Fibroblast of skin of left biceps (primary cell): ENCODE results near the gene ANKS1B.
A peak's percentile ranks its signal among the peaks of the same experiment; 100 is the strongest.

ENCODE experiments used
- DNase-seq, 2 experiments: peaks; one replicate each; pipeline ENCODE4 v3.0.0-alpha.2; 2013; ENCODE audit warnings: low read depth in 2 of 2

ANKS1B gene

DNA sequence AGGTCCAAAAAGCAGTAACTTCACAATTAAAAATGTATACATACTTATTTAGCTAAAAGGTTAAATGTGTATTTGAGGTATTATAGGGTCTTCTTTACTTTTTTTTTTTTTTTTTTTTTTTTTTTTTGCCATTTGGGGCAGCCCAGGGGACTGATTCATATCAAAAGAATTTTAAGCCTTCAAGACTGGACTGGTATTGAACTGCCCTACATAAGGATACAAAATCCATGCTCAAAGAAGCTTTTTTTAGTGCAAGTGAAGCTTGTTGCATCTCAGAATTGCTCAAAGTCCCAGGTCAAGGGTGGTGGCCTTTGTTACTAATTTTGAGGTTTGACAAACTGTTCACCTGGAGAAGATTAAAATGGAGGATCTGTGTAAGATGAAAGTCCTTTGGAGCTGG, 1215.7 kb downstream of the ANKS1B start:
- DNase-seq, result no peak

DNA sequence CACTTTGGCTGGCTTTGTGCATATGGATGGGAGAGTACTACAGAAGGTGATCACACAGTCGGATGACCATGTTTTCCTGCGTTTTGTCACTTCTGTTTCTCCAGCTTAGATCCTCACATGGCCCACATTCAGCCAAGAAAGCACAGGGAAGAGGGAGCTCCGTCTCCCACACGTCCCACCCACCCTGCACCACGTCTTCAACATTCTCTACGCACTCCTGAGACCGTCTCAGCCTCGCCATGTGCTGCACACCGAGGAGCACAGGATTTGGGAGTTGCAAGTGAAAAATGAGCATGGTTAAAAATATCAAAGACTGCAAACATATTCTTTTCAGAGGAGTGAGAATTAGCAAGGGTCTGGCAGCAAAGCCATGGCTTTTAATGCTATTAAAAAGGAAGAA, 1217.5 kb downstream of the ANKS1B start:
- DNase-seq, result no peak

DNA sequence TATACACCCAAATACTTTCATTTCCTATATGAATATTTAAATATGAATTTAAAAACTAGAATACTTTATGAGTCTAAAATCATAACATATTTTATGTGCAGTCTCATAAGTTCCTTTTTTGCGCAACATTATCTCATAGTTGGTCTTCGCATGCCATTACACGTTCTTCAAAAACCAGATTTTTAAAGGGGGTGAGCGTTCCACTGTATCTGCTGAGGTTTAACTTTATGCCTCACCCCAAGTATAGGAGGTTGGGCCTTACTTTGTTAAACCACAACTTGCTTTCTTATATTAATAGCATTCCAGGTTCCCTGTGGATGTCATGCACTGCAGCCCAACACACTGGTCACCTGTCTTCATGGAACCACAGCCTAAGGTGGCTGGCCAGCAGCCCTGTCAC, 1221.1 kb downstream of the ANKS1B start:
- DNase-seq, result no peak

DNA sequence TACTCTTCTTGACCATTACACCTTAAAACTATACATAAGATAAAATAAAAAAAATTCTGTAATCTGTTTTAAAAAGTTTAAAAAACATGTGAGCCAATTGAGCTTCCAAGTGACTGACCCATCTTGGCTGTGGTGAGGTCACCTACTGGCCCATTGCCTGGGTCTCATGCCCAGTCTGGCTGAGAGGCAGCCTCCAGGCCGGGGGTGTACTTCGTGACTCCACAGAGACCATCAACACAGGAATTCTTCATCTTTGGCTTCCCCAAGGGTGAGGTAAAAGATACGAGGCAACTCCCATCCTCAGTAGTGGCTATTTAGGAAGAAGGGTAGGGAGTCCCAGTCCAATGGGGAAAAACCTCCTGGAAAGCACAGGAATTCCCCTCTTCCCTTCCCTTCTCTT, 1226.4 kb downstream of the ANKS1B start:
- no peak for DNase-seq

DNA sequence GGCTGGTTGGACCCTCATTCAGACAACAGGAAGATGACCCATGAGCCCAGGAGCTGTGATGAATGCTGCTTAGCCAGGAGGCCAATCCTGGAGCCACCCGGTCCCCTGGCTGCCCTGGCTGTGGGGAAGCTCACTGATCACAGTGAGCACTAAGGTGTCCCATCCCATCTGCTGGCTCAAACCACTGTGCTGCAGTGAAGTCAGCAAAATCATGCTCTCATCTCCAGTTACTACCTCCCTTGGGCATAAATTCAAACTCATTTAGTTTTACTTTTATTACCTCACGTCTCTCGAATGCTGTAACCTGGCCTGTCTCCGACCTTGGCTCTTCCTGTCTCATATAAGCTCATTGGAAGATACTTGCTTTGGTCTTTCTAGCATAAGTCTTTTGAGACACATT, 1227.3 kb downstream of the ANKS1B start:
- no peak for DNase-seq

DNA sequence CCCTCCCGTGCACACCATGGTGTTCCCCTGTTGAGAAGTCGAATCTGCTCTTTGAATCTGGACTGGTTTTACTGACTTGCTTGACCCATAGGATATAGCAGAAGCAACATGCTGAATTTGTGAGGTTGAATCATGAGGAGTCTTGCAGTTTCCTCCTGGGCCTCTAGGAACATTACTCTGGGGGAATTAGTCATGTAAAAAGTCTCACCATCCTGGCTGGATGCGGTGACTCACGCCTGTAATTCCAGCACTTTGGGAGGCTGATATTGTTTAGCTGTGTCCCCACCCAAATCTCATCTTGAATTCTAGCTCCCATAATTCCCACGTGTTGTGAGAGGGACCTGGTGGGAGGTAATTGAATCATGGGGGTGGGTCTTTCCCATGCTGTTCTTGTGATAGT, 1228.9 kb downstream of the ANKS1B start:
- DNase-seq, result peak in 1 of 2 experiments; percentile 18

DNA sequence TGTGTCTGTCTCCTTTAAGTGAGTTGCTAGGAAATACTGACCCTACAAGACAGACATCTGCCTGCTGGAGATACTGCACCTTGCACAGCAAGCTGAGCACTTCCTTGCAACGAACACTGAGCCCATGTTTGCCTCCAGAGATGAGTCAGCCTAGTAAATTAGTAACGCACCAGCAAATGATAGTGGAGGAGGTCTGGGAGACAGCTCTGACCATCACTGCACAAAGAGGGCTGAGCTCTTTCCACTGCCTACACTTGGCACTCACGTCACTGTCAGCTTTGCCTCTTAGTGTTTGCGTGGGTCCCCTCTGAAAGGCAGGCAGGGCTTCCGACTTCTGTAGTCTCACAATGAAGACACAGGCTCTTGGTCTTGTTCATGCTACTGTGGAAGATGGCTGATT, 1230.6 kb downstream of the ANKS1B start:
- no peak for DNase-seq

DNA sequence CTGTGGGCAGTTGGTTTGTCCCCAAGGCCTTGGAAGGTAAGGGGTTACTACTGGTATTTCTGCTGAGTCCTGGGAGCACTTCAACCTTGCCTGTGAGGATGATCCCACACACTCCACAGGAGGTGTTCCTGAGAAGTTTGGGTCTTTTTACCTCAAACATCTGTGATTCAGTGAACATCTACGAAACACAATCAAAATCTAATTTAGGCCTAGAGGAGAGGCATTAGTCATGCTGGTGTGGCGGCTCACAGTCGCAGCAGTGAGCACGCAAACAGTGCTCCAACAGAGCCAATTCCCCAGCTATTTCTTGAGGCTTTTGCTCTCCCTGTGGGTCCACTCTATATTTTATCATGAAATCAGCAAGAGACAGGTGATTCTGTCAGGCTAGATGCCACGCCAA, 1232.0 kb downstream of the ANKS1B start:
- peak in 1 of 2 experiments; percentile 24 for DNase-seq

DNA sequence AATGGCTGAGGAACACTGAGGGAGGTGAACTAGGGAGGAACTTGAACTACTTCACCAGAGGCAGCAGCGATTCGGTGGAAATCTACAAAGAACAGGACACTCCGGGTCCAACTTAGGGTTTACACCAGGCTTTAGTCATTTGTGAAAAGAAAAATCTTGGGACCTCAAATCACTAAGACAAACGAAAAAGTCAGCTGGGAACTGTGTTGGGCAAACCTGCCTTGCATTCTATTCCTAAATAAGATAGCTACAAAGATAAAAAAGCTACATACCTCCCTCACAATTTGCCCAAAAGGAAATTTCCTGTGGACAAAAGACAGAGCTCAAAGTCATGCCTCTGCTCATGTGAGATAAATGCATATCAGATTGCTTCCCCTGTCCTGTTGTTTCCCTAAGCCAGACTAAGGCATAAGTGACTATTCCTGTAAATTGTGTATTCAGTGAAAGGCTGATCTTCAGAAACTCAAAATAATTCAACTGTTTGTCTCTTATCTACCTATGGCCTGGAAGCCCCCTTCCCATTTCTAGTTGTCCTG, 1233.1 kb downstream of the ANKS1B start:
- no peak for DNase-seq

DNA sequence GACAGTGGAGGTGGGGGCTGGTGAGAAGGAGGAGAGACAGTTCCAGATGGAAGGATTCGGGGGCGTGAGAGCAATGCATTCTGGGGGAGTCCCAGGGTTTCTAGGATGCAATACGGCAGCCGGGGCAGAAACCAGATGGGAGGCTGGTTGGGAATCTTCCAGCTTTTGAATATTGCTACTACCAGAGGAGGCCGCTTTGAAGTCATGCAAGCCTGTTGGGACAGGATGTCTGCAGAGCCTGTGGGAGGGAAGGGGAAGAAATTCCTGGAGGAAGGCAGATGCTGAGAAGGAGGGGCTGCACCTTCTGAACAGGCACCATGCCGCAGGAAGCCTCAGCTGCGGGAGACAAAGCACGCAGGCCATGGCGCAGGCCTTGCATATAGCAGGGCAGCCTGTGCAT, 1234.2 kb downstream of the ANKS1B start:
- DNase-seq, result no peak

DNA sequence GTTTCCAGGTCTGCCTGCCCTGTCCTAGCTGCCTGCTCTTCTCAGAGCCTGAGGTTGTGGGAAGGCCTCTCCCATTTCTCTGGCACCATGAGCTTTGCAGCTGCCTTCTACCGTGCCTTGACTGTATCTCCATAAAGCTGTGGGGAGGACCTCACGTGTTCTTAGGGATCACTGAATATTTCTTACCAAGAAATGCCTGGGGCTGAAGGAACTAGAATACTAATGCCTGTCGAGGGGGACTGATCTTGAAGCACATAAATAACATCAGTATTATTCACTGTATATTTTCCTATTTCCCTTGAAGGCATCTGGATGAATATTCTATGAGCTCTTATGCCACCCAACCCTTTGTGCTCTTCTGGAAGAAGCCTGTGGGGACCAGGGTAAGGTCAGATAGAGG, 1236.3 kb downstream of the ANKS1B start:
- no peak for DNase-seq

DNA sequence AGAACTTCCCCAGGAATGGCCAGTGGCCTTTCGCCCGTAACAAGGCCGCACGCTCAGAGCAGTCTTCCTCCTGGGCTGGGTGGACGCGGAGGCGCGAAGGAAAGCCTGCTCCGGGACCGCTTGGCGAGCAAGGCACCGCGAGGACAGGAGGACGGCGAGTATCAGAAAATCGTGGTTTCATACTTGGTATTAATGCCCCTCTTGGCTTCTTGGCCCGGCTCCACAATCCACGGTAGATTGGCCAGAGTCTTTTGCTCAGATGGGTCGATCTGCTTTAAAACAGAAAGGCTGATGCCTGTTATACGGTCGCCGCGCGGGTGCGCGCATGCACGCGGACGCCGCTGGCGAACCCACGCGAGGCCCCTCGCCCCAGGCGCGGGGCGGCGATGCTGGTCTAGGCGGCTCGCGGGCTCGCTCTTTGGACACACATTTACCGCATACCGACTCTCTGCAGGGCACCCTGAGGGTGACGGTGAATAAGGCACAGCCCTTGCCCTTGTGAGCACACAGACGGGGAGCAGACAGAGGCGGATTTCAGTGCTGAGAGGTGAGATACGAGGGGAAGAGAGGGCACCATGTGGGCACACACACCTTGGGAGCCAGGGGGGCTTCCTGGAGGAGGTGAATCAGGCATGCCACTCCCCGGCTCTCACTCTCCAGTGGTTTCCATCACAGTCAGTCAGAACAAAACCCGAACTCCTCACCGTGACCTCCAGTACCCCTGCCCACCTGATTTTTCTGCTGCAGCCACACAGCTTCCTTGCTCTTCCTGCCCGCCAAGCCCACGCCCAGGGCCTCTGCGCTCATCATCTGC, 1239.0 kb downstream of the ANKS1B start:
- no peak for DNase-seq

DNA sequence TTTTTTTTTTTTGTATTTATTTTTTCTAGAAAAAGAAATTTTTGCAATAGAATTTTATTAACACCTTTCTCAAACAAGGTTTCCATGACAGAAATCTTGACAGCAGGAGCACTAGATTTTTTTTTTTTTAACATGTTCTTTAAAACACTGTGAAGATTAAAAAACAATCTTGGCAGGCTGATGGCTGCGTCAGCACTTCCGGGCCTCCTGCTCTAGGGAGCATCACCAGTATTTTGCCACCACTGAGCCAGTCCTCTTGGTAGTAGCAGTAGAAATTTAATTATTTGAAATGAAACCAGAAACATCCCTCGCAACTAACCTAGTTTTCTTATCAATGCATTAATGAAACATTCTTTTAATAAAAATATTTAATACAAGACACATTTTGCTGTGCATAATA, 1240.1 kb downstream of the ANKS1B start:
- DNase-seq, result no peak

DNA sequence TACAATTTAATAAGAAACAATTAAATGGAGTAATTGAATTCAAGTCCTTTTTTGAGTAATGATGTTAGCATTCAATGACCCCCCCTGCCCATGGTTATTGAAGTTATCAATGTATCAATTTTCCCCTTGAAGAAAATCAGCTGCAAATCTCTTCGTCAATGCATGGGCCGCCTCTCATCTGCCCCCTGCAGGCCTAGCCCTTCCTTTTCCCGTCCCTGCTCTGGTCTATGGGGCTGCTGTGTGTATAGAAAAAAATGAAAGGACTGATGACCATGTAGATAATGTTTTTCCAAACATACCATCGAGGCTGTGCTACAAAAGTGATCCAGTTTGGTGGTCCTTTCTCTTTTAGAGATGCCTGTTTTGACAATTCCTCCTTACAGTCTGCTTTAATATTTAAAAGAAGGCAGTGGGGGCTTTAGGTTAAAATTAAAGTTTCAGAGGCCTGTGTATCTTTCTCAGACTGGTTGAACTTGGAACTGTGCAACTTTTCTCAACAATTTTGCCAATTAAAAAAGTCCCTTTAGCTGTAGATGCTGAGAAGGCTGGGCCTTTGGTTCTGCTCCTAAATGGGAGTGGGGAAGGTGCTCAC, 1241.3 kb downstream of the ANKS1B start:
- no peak for DNase-seq

DNA sequence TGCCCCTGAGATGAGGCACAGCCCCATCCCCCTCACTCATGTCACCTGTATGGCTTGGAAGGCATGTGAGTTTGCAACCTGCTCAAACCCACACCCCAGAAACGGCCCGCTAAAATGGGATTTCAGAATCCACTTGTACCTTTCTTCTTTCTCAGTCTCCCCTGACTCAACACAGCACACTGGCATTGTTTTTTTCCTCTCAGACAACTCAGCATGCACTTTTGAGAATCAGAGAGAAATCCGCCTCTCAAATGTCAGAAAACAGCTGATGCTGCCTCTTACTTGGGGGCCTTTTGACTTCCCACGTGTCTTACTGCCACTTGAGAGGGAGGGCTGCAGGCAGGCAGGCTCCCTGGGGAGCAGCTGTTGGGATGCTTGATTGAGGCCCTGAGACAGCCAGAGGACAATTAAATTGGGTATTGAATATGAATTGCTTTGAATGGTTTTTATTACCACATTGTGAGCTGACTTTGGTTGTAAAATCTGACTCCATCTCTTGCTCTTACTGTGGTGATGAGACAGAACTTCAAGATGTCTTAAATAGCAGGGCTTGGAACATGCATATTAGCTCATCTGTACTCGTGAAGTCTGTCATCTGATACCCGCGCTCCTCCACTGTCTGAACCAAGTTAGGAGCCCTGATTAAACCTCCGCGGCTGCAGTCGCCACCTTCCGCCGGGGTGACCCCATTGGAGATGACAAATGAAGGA, 1243.0 kb downstream of the ANKS1B start:
- DNase-seq, result no peak

DNA sequence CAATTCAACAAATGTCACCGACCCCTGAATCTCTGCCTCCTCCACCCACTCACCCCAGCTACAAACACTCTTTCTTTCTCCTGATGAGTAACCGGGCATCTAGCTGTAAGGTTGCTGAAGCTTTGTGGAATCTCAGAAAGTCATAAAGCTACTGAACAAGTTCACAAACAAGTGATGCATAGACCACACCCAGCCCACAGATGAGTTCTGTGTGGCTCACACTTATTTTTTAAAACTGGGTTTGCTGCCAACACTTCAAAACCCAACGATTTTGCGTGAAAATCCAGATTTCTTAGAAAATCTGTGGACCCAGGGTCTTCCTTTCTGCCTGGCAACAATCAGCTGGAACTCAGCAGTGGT, 1243.6 kb downstream of the ANKS1B start:
- no peak for DNase-seq

DNA sequence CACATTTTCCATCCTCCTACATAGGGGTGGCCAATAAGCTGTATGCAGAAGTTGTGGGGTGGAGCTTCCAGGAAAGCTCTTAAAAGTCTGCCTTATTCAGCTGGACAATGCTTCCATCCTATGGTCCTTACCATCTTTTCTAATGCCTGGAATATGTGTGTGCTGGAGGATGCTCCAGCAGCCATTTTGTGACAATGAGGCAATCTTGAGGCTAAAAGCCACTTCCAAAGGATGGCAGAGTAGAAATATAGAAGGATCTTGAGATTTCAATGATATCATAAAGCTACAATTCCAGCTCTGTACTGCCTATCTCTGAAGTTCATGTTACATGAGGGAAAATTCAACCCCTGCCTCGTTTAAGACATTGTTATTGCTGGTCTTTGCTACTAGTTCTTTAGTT, 1244.0 kb downstream of the ANKS1B start:
- no peak for DNase-seq

DNA sequence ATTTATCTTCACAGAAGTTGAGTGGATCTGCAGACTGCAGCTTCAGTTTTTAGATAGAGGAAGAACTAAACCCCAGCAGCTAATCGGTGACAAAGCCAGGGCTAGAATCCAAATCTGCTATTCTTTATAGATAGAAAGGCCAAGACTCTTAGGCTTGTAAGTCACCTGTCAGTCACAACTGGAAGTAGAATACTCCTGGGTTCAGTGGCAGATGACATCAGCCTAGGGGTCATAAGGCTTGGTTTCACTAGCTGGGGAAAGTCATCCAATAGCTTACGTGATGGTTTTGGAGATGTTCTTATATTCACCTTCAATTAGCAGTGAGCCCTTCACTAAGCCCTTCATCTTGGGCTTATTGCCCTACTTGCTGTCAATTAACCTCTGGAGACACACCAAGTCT, 1246.2 kb downstream of the ANKS1B start:
- DNase-seq, result no peak

DNA sequence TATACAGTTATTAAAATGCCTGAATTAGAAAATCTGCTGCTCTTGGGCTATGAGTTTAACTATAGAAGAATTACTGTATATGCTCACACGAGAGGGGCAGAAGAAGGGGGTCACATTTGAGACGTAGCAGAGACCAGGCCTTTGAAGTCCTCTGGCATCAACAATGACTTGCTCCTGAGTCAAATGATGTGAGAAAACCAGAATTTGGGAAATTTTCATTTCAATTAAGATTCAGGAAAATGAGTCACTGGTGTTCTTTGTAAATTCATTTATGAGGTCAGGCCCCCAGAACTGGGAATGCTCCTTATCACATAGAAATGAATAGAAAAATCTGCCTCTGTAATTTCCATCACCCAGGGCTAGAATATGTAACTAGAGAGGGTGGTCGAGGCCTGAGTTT, 1246.7 kb downstream of the ANKS1B start:
- no peak for DNase-seq

DNA sequence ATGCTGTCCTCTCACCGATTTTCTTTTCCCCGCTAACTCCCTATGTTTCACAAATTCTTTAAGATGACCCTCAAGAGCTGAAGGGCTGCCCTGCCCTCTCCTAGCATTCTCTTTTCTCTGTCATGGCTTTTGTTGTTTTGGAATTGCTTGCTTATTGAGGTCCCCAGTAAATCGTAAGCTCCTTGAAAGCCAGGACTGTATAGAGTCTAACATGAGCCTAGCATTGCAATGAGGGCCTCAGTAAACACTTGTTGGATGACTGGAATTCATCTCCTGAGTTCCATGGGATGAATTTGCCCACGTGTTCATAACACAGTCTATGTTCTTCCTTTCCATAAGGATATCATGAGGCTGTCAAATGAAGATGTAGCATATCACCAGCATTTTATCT, 1247.4 kb downstream of the ANKS1B start:
- DNase-seq, result no peak

DNA sequence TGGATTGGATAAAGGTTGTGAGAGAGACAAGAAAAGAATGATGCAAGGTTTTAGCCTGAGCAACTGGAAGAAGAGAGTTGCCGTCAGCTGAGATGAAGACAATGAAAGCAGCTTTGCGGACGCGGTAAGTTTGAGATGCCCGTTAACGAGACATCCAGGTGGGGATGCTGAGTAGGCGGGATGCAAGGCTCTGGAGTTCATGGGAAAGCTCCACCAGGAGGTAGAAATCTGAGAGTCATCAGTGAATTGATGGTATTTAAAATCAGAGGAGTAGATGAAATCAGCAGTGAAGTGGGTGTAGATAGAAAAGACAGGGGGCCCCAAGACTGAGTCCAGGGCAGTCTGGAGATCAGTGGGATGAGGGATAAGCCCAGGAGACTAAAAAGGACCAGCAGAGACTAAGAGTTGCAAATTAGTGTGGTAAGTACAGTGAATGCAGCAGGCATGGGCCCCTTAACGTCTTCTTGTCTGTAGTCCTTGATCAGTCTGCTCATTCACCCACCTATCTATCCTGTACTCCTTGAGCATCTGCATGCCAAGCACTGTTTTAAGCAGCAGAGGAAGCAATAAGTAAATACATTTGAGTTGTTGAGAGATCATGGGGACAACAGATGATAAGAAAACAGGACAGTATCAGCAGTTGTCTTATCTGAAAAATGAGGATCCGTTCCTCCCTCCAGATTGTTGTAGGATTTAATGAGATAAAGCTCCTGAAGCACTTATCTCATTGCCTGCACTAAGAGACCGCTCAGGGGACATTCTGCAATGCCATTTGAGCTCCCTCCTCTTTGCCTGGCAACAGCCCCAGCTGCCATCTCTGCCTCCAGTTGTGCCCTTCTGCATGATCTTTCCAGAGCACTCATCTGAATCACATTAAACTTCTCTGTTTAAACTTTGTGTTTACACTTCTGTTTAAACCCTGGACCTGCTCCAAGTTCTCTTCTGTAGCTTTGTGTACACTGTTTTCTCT, 1248.1 kb downstream of the ANKS1B start:
- DNase-seq, result no peak

DNA sequence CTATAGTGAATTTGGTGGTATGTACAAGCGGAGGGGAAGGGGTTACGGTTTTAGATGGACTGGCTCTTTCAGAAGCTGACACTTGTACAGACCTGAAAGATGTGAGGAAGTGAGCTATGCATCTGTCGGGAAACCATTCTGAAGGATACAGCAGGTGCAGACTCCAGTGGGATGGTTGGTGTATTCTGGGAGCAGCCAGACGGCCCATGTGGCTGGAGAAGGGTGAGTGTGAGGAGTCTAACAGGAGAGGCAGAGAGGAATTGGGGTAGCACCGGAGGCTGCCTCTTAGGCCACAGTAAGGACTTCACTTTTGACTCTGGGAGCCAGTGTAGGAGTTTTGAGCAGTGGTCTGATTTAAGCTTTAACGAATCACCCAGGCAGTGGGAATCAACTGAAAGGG, 1248.9 kb downstream of the ANKS1B start:
- no peak for DNase-seq
